ENCODE data around the gene BCL2L2. TPM values are rescaled to one million over a fixed set of nuclear protein-coding genes. Genes with fewer than 3 reads are reported as not detected.

Gene BCL2L2
- total RNA-seq, 1 experiment from 2014 or later = 18.2 TPM

- H3K4me3 Mint-ChIP-seq = peak overlapping the region; percentile 87
- H3K27me3 Mint-ChIP-seq (ENCODE audit: low read depth) = peaks cover 18% of the 10 kb centered on the region
- no peak for TF ChIP-seq ZNF416 (CRISPR knock-in tag; IDR thresholded peaks at IDR 0.05)
- TF ChIP-seq ZNF423 (CRISPR knock-in tag; IDR thresholded peaks at IDR 0.05) = no peak
- no peak for TF ChIP-seq ESRRA (CRISPR knock-in tag; IDR thresholded peaks at IDR 0.05; ENCODE audit: borderline replicate concordance)
- no peak for TF ChIP-seq NR1H2 (CRISPR knock-in tag; IDR thresholded peaks at IDR 0.05)
- TF ChIP-seq MAX (CRISPR knock-in tag; IDR thresholded peaks at IDR 0.05) = no peak
- peak overlapping the region; percentile 58 for H3K27ac Mint-ChIP-seq
- no peaks in the 10 kb centered on the region for H3K9me3 Mint-ChIP-seq
- peaks cover 20% of the 10 kb centered on the region for H3K4me1 Mint-ChIP-seq
- no peak for ATAC-seq
- POLR2A ChIA-PET = interaction anchor here (0.5 to 2.7 kb wide), 8 partner anchors 14 to 377 kb away, joined by 3 to 32 read pairs (median 6); partner anchors contain the start of genes ACIN1, C14orf119, HOMEZ and PABPN1
- H3K36me3 Mint-ChIP-seq = peaks cover 6% of the 10 kb centered on the region
- CTCF ChIA-PET = interaction anchor here (0.6 to 2.9 kb wide), 16 partner anchors 14 to 448 kb away, joined by 3 to 20 read pairs (median 5); partner anchors contain the start of genes HOMEZ, PABPN1 and SLC22A17
- DNase-seq (ENCODE audit: low spot score) = no peak
Observed at GRCh38 chr14:23307146-23307530, 505 bp downstream of the BCL2L2 start.

DNA sequence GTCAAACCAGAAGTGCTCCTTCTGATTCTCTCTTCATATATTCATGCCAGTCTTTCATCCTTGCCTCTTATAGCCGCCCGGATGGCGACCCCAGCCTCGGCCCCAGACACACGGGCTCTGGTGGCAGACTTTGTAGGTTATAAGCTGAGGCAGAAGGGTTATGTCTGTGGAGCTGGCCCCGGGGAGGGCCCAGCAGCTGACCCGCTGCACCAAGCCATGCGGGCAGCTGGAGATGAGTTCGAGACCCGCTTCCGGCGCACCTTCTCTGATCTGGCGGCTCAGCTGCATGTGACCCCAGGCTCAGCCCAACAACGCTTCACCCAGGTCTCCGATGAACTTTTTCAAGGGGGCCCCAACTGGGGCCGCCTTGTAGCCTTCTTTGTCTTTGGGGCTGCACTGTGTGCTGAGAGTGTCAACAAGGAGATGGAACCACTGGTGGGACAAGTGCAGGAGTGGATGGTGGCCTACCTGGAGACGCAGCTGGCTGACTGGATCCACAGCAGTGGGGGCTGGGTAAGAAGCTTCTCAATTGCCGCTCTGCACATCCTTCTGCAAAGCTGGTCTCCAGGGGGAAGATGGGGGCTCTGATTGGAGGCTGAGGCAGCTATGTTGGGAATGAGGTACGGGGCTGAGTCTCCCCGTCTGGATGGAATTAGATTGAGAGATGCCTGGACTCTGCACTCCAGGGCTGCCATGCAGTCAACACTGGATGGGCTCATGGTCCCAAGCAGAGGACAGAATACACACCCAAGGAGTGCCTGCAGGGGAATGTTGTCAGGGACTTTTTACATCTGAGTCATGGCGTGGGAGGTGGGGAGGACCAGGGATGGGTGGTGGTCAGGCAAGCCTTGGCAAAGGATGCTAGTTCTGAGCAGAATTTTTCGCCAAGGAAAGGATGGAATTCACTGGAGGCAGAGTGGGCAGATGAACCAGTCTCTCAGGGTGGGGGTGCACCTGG, 1.3 kb downstream of the BCL2L2 start:
- H3K4me1 Mint-ChIP-seq = peaks cover 20% of the 10 kb centered on the region
- peaks cover 14% of the 10 kb centered on the region for H3K27me3 Mint-ChIP-seq (ENCODE audit: low read depth)
- DNase-seq (ENCODE audit: low spot score) = no peak
- H3K4me3 Mint-ChIP-seq = peak overlapping the region; percentile 87
- POLR2A ChIA-PET = interaction anchor here (0.6 to 2.7 kb wide), 4 partner anchors 13 to 61 kb away, joined by 3 to 32 read pairs (median 6); partner anchors contain the start of genes HOMEZ and PABPN1
- H3K27ac Mint-ChIP-seq = no peak overlapping the region
- CTCF ChIA-PET = interaction anchor here (1.1 to 2.9 kb wide), 8 partner anchors 13 to 322 kb away, joined by 3 to 20 read pairs (median 5); partner anchors contain the start of genes HOMEZ and PABPN1
- H3K9me3 Mint-ChIP-seq = no peaks in the 10 kb centered on the region
- peaks cover 6% of the 10 kb centered on the region for H3K36me3 Mint-ChIP-seq
- no peak for ATAC-seq
- TF ChIP-seq, protein P1, sequence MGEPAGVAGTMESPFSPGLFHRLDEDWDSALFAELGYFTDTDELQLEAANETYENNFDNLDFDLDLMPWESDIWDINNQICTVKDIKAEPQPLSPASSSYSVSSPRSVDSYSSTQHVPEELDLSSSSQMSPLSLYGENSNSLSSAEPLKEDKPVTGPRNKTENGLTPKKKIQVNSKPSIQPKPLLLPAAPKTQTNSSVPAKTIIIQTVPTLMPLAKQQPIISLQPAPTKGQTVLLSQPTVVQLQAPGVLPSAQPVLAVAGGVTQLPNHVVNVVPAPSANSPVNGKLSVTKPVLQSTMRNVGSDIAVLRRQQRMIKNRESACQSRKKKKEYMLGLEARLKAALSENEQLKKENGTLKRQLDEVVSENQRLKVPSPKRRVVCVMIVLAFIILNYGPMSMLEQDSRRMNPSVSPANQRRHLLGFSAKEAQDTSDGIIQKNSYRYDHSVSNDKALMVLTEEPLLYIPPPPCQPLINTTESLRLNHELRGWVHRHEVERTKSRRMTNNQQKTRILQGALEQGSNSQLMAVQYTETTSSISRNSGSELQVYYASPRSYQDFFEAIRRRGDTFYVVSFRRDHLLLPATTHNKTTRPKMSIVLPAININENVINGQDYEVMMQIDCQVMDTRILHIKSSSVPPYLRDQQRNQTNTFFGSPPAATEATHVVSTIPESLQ (CRISPR knock-in tag; IDR thresholded peaks at IDR 0.05) = no peak
- no peak for TF ChIP-seq ZBTB21 (CRISPR knock-in tag; IDR thresholded peaks at IDR 0.05; ENCODE audit: borderline replicate concordance)
- TF ChIP-seq GTF2I (CRISPR knock-in tag; conservative IDR thresholded peaks at IDR 0.05) = no peak
- no peak for TF ChIP-seq ETV6 (CRISPR knock-in tag; IDR thresholded peaks at IDR 0.05)
- no peak for TF ChIP-seq GRHL2 (CRISPR knock-in tag; IDR thresholded peaks at IDR 0.05; ENCODE audit: insufficient replicate concordance, severe bottlenecking)
- no peak for TF ChIP-seq IRF2 (CRISPR knock-in tag; IDR thresholded peaks at IDR 0.05; ENCODE audit: borderline replicate concordance, low read depth)
- no peak for TF ChIP-seq SOX15 (CRISPR knock-in tag; IDR thresholded peaks at IDR 0.05)
- no peak for TF ChIP-seq MXD4 (CRISPR knock-in tag; IDR thresholded peaks at IDR 0.05; ENCODE audit: borderline replicate concordance)
- TF ChIP-seq ZNF263 (CRISPR knock-in tag; IDR thresholded peaks at IDR 0.05; ENCODE audit: low read depth) = no peak
- no peak for TF ChIP-seq MYBL2 (CRISPR knock-in tag; IDR thresholded peaks at IDR 0.05)
- TF ChIP-seq EMX1 (CRISPR knock-in tag; IDR thresholded peaks at IDR 0.05) = no peak
- no peak for TF ChIP-seq ZNF423 (CRISPR knock-in tag; IDR thresholded peaks at IDR 0.05)
- no peak for TF ChIP-seq ELF4 (CRISPR knock-in tag; IDR thresholded peaks at IDR 0.05; ENCODE audit: low read depth)
- TF ChIP-seq PRDM15 (CRISPR knock-in tag; IDR thresholded peaks at IDR 0.05) = no peak
- no peak for TF ChIP-seq TEAD1 (CRISPR knock-in tag; IDR thresholded peaks at IDR 0.05)
- no peak for TF ChIP-seq ZNF138 (CRISPR knock-in tag; conservative IDR thresholded peaks at IDR 0.05)
- TF ChIP-seq, protein P2, sequence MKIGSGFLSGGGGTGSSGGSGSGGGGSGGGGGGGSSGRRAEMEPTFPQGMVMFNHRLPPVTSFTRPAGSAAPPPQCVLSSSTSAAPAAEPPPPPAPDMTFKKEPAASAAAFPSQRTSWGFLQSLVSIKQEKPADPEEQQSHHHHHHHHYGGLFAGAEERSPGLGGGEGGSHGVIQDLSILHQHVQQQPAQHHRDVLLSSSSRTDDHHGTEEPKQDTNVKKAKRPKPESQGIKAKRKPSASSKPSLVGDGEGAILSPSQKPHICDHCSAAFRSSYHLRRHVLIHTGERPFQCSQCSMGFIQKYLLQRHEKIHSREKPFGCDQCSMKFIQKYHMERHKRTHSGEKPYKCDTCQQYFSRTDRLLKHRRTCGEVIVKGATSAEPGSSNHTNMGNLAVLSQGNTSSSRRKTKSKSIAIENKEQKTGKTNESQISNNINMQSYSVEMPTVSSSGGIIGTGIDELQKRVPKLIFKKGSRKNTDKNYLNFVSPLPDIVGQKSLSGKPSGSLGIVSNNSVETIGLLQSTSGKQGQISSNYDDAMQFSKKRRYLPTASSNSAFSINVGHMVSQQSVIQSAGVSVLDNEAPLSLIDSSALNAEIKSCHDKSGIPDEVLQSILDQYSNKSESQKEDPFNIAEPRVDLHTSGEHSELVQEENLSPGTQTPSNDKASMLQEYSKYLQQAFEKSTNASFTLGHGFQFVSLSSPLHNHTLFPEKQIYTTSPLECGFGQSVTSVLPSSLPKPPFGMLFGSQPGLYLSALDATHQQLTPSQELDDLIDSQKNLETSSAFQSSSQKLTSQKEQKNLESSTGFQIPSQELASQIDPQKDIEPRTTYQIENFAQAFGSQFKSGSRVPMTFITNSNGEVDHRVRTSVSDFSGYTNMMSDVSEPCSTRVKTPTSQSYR (CRISPR knock-in tag; IDR thresholded peaks at IDR 0.05) = no peak
- TF ChIP-seq, protein P3, sequence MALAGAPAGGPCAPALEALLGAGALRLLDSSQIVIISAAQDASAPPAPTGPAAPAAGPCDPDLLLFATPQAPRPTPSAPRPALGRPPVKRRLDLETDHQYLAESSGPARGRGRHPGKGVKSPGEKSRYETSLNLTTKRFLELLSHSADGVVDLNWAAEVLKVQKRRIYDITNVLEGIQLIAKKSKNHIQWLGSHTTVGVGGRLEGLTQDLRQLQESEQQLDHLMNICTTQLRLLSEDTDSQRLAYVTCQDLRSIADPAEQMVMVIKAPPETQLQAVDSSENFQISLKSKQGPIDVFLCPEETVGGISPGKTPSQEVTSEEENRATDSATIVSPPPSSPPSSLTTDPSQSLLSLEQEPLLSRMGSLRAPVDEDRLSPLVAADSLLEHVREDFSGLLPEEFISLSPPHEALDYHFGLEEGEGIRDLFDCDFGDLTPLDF (CRISPR knock-in tag; IDR thresholded peaks at IDR 0.05) = no peak
- TF ChIP-seq CREB1 (CRISPR knock-in tag; IDR thresholded peaks at IDR 0.05) = no peak

Data from WTC11 (cell line).